GM18511 (cell line): ENCODE data around the gene SLC13A3.

Experiments
- ATAC-seq: cut with Tn5 transposase; IDR thresholded peaks from one replicate; pipeline ENCODE4 v1.9.1; 2021; ENCODE audit warnings: mild to moderate bottlenecking, moderate library complexity; ENCODE audit not compliant: unreplicated experiment

The SLC13A3 gene

DNA sequence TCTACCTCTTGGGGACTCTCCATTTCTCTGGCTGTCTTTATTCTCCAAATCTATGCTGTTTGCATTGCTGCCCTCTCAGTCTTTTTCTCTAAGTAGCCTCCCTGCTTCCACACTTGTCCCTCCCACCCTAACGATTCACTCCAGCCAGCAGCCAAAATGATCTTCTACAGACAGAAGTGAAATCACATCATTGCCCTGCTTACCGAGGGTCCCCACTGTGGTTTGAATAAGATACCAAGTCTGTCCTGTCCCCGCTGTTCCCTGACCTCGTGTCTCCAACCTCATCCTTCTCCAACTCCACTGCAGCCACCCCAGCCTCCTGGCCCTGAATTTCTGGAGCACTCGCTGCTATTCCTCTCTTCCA is 89.3 kb downstream of the SLC13A3 start:
- ATAC-seq = no peak

DNA sequence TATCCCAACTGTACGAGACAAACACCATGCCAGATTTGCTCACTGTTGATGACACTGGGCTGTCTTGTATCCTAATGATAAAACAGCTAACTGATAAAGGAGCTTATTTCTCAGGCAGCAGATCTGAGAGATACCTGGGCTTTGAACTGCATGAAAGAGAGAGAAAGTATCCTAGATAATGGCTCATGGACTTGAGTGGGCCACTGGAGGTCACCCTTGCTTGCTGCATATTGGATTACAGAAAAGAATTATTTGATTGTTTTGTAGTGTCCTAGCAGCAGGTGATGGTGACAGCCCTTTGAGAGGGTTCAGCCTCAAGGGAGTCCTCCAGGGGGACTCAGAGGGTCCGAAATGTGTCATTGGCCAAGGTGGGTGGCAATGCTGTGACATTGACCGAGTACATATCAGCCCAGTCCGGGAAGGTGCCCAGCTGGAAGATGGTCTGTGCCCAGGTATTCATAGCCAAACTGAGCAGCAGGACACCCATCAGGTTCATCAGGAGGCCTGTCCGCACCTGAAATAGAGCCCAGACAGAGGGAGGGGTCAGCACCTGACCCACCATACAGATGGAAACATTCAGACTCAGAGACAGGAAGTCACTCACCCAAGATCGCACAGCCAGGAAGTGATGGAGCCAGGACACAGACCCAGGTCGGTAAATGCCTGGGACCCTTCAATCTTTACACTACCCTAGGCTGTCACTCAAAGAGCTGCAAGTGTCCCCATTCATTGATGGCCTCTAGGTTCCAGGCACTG is 91.4 kb downstream of the SLC13A3 start:
- no peak for ATAC-seq

DNA sequence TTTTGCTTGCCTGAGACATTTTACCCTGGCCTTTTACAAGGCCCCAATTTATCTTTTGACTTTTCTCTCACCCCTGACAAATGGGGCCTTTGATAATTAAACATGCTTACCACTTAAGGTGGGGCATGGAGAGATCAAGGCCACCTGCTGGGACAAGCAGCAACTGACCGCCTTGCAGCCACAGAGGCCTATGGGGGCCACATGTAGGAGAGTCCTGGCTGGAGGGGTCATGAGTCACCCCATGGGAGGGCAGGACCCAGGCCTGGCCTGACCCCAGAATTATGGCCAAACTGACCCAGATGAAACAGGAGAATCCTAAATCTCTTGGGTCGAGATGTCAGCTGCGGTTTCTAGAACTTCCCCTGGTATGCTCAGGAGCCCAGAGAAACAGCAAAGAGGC is 92.3 kb downstream of the SLC13A3 start:
- no peak for ATAC-seq

DNA sequence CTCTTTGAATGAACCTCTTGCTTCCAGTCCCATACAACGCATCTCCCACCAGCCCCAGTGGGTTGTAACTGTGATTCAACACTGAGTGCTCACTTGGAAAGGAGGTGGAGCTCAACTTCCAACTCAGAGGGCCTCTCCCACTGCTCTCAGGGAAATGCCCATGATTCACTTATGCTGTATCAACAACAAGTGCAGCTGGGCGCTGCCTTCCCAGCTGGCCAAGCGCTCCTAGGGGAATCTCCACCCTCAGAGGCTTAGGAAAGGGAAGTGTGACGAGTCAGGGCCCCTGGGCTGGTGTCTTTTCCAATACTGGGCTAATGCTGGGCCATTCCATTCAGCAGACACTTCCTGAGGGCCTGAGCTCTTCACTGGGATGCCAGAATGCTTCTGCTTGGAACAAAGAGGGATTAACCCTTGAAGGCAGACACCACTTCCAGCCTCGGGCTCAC is 92.7 kb downstream of the SLC13A3 start:
- ATAC-seq = no peak

DNA sequence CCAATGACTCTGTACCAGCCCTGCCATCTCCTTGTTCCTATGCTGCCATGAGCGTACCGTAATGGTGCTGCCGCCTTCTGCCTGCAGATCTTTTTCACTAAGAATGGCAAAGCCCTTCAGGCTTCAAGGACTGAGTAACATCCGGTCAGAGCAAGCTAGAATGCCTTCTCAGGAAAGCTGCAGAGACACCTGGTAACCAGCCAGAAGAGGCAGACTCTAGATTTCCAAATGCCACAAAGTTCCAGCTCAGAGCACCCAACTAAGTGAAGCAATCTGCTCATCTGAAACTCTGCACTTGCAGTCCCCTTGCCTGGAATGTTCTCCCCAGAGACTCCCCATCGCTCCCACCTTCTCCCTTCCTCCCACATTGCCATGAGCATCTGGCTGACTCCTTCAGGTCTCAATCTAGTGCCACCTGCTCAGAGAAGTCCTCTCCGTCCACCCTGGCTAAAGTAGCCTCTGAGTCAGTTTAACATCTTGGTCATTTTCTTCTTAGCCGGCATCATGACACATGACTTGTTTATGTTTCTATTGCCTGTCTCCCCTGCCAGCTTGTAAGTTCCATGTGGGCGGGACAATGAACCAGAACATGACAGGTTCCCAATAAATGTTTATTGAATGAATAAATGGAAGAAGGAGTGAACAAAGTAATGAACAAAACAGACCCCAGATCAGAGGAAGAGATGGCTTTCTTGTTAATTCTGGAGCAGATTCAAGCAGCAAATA is 93.9 kb downstream of the SLC13A3 start:
- ATAC-seq = no peak

DNA sequence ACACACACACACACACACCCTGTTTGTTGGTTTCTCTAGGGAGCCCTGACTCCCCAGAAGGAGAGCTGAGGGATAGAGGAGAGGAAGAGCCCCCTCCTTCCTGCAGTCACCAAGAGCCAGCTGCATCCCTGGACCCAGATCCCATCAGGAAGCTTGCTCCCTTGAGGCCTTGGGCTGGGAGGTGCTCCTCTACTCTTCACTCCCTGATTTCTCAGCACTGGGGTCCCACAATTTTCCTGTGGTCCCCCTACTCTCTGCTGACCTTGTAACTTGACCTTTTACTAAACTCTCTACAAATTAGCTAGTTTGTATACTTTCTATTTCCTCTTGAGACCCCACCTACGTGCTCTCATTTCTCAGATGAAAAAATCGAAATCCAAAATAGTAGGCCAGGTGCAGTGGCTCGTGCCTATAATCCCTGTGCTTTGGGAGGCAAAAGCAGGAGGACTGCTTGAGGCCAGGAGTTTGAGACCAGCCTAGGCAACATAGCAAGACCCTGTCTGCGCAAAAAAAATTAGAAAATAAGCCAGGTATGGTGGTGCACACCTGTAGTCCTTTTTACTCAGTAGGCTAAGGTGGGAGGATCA is 95.8 kb downstream of the SLC13A3 start:
- ATAC-seq = no peak

DNA sequence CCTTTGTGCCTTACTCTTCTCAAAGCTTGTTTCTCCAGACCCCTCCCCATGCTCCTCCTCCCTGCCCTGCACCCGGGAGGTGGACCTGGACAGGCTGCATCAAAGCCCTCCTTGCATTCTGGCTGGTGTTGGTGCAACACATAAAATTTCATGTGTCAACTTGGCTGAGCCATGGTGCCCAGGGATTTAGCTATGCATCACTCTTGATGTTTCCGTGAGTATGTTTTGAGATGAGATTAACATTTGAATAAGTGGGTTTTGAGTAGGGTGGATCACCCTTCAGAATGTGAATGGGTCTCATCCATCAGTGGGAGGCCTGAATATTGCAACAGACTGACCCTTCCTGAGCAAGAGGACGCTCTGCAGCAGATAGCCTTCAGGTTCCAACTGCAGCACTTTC is 96.4 kb downstream of the SLC13A3 start:
- ATAC-seq = no peak

DNA sequence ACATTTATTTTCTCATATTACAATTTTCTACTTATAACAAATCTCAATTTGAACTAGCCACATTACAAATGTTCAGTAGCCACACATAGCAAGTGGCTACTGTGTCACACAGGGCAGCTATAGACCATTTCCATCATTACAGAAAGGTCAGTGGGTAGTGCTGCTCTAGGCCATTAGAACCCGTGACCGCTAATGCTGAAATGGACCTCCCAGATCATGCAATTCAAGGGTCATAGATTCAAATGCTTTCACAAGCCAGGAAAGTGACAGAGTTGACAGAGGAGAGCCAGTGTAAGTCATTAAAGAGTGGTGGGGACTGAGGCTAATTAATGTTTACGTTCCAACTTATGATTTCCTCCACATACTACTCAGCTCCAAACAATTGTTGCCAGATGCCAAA is 97.3 kb downstream of the SLC13A3 start:
- ATAC-seq = no peak

DNA sequence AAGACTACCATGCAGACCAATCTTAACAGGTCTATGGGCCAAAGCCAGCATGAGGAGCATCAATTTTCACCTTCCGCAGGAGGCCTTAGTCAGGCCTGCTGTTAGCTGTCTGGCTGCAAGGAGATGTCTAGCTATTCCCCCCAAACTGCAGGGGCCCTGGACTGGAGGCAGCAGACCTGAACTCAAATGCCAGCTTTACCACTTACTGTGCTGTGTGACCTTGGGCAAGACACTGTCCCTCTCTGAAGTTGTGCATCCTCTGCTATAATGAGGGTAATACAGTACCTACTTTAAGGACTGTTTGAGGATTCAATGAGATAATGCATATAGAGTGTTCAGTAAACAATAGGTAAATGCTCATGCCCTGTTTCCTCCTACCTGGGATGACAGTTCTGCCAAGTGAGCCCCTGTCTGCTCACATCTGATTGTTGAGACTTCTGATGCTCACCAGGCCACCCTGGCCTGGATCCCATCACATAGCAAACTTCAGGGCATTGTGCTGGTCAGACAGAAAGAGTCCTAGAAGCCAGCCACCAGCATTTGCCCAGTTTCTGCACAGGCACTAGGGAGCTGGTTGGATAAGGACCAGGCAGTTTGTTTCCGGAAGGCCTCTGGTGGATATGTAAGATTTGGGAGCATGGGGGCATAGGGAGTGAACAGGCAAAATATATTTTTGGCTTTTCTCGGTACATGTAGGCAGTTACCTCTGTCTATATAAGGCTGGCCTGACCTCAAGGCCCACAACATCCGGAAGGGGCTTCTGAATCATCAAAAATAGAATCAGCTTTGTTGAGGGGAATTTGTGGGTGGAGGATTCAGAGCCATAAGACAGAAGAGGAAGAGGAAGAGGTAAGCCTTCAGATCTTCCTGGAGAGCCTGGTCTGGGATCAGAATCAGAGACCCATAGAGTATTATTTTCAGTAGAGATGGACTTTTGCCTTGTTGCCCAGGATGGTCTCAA is 98.5 kb downstream of the SLC13A3 start:
- ATAC-seq = peak; percentile 88

DNA sequence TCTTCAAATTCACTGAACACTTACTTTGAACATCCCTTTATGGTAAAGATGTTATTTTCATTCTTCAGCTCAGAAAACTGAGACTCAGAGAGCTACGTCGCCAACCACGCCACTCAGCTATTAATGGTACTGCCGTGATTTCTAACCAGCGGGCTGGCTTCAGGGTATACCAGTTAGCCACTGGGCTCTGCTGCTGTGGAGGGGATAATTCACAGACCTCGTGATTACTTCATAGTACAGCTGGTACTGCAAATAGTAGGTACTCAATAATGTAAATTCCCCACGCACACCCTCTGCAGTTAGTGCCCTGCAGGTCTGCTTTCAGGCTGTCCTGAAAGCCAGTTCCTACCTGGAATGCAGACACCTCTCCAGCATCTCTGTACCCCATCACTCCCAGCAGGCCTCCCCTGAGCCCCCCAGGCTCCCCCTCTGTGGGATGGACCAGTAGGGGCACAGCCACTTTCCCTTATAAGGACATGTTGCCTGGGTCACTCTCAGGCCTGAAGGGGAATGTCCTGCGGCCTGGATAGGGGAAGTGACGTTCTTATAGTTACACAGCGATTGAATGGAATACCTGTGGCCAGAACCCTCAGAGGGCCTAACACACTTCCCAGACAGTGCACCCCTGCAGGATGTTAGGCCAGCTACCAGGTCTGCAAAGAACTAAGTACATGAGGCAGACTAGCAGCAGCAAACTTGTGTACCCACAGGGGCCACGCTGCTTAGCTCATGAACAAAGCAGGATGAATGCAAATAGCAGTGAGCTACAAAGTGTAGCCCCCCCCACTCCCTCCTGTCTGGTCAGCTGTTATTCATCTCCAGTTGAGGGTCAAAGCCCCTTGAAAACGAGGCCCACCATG is 99.5 kb downstream of the SLC13A3 start:
- no peak for ATAC-seq

DNA sequence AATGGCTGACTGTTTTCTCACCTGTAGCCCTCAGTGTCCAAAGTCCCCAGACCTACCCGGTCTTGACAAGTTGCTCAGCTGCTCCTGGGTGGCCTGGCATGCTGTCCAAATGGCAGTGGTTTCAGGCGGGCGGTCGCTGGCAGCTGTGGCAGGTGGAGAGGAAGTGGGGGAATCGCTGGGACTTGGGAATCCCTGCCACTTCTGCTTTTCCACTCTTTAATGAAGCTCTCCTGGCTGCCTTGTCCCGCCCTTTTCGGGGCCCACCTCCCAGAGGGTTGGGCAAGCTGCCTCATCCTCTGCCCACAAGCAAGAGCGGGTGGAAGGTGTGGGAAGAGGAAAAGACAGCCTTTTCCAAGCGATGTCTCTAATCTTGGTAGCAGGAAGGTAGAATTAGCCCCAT is 100.8 kb downstream of the SLC13A3 start, which contains the start of gene OCSTAMP:
OCSTAMP (minus strand) TSS at position 194 of the 400 bp plus-strand sequence; CDS start at position 100, 94 bp downstream.
- ATAC-seq = no peak

DNA sequence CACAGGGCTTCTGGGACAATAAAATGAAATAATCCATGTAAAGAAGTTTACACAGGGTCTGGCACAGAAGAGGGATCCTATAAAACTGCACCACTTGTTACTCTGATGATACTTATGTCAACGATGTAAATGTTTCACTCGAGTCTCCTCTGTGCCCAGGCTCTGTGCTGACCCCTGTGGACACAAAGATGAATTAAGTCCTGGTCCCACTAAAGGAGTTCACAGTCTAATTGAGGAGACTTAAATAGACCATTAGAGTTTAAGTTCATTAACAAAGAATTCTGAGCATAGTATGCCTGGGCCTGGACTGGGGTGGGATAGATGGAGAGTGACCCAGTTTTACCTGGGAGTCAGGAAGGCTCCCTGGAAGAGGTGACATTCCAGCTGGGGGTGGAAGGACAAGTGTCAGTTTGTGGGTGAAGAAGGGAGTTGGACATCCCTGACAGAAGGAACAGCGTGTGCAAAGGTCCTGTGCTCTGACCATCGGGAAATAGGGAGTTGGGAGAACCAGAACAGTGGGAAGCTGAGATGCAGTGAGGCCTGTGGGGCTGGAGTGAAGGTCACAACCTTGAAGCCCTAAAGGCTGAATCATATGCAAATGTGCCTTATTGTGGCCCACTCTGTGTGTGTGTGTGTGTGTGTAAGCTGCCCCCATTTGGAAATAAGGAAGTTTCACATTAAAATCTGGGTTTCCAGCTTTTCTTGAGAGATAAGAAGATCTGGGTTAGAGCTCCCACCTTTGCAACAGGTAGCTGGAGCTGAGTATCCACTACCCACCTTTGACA is 101.9 kb downstream of the SLC13A3 start:
- no peak for ATAC-seq

DNA sequence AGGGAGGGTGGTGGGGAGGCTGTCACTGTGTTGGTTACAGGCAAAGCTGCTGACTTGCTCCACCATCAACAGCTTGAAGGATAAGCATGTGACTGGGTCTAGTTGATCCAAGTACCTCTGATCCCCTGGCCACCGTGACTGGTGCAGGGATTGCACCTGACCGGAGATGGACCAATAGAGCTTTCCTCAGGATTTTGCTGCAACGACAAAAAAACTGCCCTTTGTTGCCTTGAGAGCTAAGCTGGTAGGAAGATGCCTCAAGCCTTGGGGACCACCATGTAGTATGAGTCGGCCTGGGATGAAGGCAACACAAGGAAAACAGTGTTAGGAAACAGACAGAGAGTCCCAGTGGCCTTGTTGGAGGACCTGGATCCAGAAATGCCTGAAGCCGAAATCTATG is 102.6 kb downstream of the SLC13A3 start:
- no peak for ATAC-seq

DNA sequence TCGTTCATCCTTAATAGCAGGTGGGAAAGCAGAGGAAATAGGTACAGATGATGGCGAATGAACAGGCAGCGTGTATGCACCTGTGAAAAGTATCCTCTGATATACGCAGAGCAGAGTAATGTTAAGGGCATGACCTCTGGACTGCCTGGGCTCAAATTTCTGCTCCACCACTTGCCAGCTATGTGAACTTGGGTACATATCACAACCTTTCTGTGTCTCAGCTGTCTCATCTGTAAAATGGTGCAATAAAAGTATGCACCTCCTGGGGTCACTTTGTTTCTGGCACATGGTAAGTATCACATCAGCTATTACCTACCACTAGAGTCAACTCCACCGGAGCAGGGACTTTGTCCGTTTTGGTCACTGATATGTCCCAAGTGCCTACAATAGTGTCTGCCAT is 103.3 kb downstream of the SLC13A3 start:
- no peak for ATAC-seq

DNA sequence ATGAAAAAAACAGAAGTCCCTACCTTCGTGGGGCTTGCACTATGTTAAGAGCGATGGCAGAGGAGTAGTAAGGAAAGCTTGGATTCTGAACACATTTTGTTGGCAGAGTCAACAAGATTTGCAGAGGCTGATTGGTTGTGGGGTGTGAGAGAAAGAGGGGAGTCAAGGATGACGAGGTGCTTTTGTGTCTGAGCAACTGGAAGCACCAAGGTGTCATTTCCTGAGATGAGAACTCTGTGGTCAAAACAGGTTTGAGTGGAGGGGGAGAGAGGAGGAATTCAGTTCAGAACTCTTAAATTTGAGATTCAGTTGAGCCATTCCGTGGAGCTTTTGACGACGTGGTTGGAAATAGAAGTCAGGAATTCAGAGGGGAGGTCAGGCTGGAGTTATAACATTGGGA is 104.3 kb downstream of the SLC13A3 start:
- no peak for ATAC-seq

DNA sequence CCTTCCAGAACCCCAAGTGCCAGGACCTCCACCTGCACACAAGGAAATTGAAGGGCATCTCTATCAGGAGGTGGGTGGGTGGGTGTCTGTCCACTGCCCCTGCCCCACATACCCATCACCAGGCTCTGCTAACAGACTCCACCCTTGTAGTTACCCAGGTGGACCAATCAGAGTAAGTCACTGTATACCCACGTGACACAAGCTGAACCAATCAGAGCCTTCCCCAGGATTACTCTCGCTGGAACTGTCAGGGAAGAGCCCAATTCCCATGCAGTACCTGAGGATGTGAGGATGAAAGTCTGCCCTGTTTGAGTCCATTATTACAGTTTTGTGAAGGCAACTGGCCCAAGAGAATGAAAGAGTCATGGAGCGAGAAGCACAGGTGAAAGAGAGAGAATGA is 105.0 kb downstream of the SLC13A3 start:
- no peak for ATAC-seq

DNA sequence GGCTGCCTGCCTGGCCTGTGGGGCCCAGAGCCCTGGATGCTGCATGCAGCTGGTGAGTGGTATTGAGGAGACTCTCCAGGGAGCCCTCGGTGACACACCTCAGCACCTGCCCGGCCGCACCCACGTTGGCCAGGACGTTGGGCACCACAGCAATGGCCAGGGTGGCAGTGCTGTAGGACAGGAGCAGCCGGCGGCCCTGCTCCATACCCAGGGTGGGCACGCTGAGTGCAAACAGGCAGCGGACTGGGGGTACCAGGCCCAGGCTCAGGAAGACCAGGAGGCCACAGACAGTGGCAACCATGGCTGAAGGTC is 105.5 kb downstream of the SLC13A3 start:
- no peak for ATAC-seq

DNA sequence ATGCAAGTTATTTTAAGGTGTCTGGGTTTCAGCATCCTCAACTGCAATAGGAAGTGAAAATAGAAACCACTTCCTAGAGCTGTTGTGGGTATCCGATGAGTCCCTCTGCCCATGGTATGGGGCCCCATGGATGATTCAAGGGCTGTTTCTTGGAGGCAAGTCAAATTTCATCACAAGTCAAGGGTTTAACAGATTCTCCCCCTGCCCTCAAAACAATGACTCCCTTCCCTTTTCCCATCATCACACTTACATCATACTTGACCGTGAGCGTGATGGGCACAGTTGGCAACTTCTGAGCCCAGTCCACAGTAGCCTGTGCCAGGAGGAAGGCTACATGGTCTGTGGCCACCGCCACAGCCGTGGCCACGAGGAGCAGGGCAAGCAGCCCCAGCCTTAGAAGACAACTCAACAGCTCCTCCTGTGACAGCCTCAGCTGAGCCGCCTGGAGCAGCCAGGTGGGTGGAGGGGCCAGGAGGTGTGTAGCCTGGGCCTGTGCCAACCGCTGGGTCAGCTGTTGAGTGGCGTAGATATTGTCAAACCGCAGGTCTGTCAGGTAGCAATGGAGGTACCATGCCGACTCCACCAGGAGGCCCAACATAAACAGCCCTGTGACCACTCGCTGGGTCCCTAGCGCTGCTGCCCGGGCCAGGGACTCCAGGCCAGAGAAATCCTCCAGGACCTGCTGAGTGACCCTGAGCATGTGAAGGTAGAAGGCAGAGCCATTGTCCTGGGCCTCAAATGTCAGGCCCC is 106.0 kb downstream of the SLC13A3 start:
- peak; percentile 71 for ATAC-seq

DNA sequence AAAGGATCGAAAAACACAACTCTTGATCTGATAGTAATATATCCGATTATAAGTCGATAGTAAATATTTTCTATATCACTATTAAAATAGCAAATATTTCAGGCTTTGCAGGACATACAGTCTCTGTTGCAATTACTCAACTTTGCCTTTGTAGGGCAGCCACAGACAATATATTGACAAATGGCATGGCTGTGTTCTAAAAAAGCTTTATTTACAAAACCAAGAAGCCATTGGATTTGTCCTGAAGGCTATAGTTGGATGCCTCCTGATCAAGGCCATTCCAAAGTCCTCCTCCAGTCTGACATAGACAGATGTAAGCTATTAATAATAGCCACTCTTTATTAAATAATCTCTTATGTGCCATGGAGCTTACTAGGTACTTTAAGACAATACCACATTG is 106.7 kb downstream of the SLC13A3 start:
- peak; percentile 36 for ATAC-seq
